ENCODE data around the gene TMED1. TPM values are rescaled to one million over a fixed set of nuclear protein-coding genes. Genes with fewer than 3 reads are reported as not detected.
A peak's percentile ranks its signal among the peaks of the same experiment; 100 is the strongest.
"Not testable (repeated sequence)": the region's sequence is repeated elsewhere in the genome, so short reads cannot be mapped to it uniquely, and the experiment has no call there.

TMED1 gene
- total RNA-seq, 1 donor from 2014 or later: 20.4 TPM

DNA sequence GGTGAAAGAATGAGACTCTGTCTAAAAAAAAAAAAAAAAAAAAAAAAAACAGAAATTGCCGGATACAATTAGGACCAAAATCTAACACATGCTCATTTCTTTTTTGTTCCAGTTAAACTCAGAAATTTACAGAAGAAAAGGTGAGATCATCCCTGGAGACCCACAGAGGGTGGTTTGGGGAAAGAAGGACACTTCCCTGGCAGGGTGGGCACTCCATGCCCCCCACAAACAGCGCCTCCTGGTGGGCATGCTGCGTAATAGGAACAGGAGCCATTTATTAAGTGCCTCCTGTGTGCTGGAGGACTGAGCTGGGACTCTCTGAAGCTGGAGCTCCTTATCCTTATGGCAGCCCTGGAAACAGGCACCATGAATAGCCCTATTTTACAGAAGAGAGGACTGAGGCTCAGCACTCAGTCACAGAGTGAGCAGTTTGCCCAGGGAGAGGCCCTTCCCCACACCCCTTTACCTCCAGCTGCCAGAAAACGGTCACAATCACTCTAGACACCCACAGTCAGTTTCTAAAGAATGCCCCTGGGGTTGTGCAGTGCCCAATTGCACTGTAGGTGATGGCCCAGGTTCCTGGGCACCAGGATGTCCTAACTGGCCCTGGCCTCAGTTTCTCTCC lies 22.3 kb upstream of the TMED1 start:
- Histone ChIP-seq H3K27ac (no peak overlapping the region), H3K27me3 (no peaks in the 10 kb centered on the region), H3K36me3 (no peaks in the 10 kb centered on the region), H3K4me3 (no peak overlapping the region), H3K9me3 (no peaks in the 10 kb centered on the region), H3K4me1 (no peaks in the 10 kb centered on the region)
- intact Hi-C loops (cut with DNase I): no loop called here
- DNase-seq (ENCODE audit: extremely low spot score in 2 of 2): no peak
- TF ChIP-seq, protein P1, sequence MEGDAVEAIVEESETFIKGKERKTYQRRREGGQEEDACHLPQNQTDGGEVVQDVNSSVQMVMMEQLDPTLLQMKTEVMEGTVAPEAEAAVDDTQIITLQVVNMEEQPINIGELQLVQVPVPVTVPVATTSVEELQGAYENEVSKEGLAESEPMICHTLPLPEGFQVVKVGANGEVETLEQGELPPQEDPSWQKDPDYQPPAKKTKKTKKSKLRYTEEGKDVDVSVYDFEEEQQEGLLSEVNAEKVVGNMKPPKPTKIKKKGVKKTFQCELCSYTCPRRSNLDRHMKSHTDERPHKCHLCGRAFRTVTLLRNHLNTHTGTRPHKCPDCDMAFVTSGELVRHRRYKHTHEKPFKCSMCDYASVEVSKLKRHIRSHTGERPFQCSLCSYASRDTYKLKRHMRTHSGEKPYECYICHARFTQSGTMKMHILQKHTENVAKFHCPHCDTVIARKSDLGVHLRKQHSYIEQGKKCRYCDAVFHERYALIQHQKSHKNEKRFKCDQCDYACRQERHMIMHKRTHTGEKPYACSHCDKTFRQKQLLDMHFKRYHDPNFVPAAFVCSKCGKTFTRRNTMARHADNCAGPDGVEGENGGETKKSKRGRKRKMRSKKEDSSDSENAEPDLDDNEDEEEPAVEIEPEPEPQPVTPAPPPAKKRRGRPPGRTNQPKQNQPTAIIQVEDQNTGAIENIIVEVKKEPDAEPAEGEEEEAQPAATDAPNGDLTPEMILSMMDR (IDR thresholded peaks at IDR 0.05): peak in 1 of 3 experiments; percentile 31
- TF ChIP-seq POLR2A (IDR thresholded peaks at IDR 0.05): no peak

GRCh38 chr19:10856899-10857298 lies 20.9 kb upstream of the TMED1 start:
- H3K36me3 ChIP-seq; H3K4me1 ChIP-seq; DNase-seq (ENCODE audit: extremely low spot score in 2 of 2); H3K27me3 ChIP-seq; H3K4me3 ChIP-seq; intact Hi-C loops (cut with DNase I); H3K9me3 ChIP-seq; H3K27ac ChIP-seq: not testable (repeated sequence)

DNA sequence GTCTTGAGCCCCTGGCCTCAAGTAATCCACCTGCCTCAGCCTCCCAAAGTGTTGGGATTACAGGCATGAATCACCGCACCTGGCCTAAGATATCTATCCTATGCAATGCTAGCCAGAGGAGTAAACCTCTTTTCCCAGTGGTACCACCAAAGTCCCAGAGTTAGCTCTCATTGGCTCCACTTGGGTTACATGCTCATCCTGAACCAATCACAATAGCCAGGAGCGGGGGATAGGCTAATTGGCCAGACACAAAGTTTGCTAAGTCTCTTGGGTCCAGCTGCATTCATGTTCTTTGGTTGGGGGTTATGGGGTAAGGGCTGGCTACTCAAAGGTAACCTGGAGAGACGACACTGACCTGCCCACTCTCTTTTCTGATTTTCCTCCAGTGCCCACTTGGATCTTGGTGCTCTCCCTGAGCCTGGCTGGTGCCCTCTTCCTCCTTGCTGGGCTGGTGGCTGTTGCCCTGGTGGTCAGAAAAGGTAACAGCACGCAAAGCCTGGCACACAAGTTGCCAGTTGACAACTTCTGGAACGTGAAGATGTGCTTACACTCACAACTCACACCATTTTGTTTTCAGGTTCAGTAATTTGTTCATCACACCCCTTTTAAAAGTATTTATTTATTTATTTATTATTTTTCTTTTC lies 20.0 kb upstream of the TMED1 start:
- Histone ChIP-seq H3K4me1 (no peaks in the 10 kb centered on the region), H3K36me3 (no peaks in the 10 kb centered on the region), H3K9me3 (no peaks in the 10 kb centered on the region), H3K27me3 (no peaks in the 10 kb centered on the region), H3K4me3 (no peak overlapping the region), H3K27ac (no peak overlapping the region)
- TF ChIP-seq, protein P1 (IDR thresholded peaks at IDR 0.05): no peak
- TF ChIP-seq POLR2AphosphoS5 (IDR thresholded peaks at IDR 0.05; ENCODE audit: insufficient read depth in 1 of 2, low read depth in 1 of 2) (no peak), POLR2A (IDR thresholded peaks at IDR 0.05) (no peak)
- DNase-seq (ENCODE audit: extremely low spot score in 2 of 2): no peak
- intact Hi-C loops (cut with DNase I): no loop called here

- Histone ChIP-seq H3K36me3 (no peaks in the 10 kb centered on the region), H3K9me3 (no peaks in the 10 kb centered on the region), H3K4me3 (no peak overlapping the region), H3K27ac (no peak overlapping the region), H3K4me1 (no peaks in the 10 kb centered on the region), H3K27me3 (no peaks in the 10 kb centered on the region)
- TF ChIP-seq, protein P1 (IDR thresholded peaks at IDR 0.05): no peak
- no peak for TF ChIP-seq POLR2AphosphoS5 (IDR thresholded peaks at IDR 0.05; ENCODE audit: insufficient read depth in 1 of 2, low read depth in 1 of 2)
- intact Hi-C loops (cut with DNase I): no loop called here
- DNase-seq (ENCODE audit: extremely low spot score in 2 of 2): no peak
These were observed 18.5 kb upstream of the TMED1 start for GRCh38 chr19:10854350-10855089.

GRCh38 chr19:10852941-10853340 lies 16.9 kb upstream of the TMED1 start:
- Histone ChIP-seq H3K36me3 (no peaks in the 10 kb centered on the region), H3K27ac (no peak overlapping the region), H3K4me1 (no peaks in the 10 kb centered on the region), H3K4me3 (no peak overlapping the region), H3K27me3 (no peaks in the 10 kb centered on the region), H3K9me3 (no peaks in the 10 kb centered on the region)
- TF ChIP-seq, protein P1 (IDR thresholded peaks at IDR 0.05): no peak
- TF ChIP-seq POLR2A (IDR thresholded peaks at IDR 0.05): no peak
- TF ChIP-seq POLR2AphosphoS5 (IDR thresholded peaks at IDR 0.05; ENCODE audit: insufficient read depth in 1 of 2, low read depth in 1 of 2): no peak
- no peak for DNase-seq (ENCODE audit: extremely low spot score in 2 of 2)
- intact Hi-C loops (cut with DNase I): no loop called here

Measured in vagina (tissue), 2 donors.